ENCODE results near the gene NAA16.

Gene NAA16

GRCh38 chr13:41302743-41303142 lies 8.3 kb upstream of the NAA16 start:
- no peak for DNase-seq (ENCODE audit: low read depth)
- TF ChIP-seq, protein P1, sequence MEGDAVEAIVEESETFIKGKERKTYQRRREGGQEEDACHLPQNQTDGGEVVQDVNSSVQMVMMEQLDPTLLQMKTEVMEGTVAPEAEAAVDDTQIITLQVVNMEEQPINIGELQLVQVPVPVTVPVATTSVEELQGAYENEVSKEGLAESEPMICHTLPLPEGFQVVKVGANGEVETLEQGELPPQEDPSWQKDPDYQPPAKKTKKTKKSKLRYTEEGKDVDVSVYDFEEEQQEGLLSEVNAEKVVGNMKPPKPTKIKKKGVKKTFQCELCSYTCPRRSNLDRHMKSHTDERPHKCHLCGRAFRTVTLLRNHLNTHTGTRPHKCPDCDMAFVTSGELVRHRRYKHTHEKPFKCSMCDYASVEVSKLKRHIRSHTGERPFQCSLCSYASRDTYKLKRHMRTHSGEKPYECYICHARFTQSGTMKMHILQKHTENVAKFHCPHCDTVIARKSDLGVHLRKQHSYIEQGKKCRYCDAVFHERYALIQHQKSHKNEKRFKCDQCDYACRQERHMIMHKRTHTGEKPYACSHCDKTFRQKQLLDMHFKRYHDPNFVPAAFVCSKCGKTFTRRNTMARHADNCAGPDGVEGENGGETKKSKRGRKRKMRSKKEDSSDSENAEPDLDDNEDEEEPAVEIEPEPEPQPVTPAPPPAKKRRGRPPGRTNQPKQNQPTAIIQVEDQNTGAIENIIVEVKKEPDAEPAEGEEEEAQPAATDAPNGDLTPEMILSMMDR (conservative IDR thresholded peaks at IDR 0.05; ENCODE audit: control insufficient read depth, insufficient read depth, low read depth, low read length) = no peak
- H3K4me3 ChIP-seq (ENCODE audit: control insufficient read depth, low read depth, low read length) = no peak overlapping the region

- no peak overlapping the region for H3K4me3 ChIP-seq (ENCODE audit: control insufficient read depth, low read depth, low read length)
- TF ChIP-seq, protein P1 (conservative IDR thresholded peaks at IDR 0.05; ENCODE audit: control insufficient read depth, insufficient read depth, low read depth, low read length) = no peak
- DNase-seq (ENCODE audit: low read depth) = no peak
These were observed 6.5 kb upstream of the NAA16 start for GRCh38 chr13:41304551-41304950.

- DNase-seq (ENCODE audit: low read depth) = no peak
- TF ChIP-seq, protein P1 (conservative IDR thresholded peaks at IDR 0.05; ENCODE audit: control insufficient read depth, insufficient read depth, low read depth, low read length) = no peak
These were observed 4.6 kb upstream of the NAA16 start for GRCh38 chr13:41306271-41307145.

GRCh38 chr13:41307884-41308640 lies 3.0 kb upstream of the NAA16 start:
- TF ChIP-seq, protein P1 (conservative IDR thresholded peaks at IDR 0.05; ENCODE audit: control insufficient read depth, insufficient read depth, low read depth, low read length) = no peak
- no peak for DNase-seq (ENCODE audit: low read depth)

More at GRCh38 chr13:41306271-41307145, 4.6 kb upstream of the NAA16 start:
- no peak overlapping the region for H3K4me3 ChIP-seq (ENCODE audit: control insufficient read depth, low read depth, low read length)

GRCh38 chr13:41311406-41312175 lies 524 bp downstream of the NAA16 start:
- H3K4me3 ChIP-seq (ENCODE audit: control insufficient read depth, low read depth, low read length) = peak overlapping the region; percentile 95
- TF ChIP-seq, protein P1 (conservative IDR thresholded peaks at IDR 0.05; ENCODE audit: control insufficient read depth, insufficient read depth, low read depth, low read length) = no peak
- no peak for DNase-seq (ENCODE audit: low read depth)

More at GRCh38 chr13:41307884-41308640, 3.0 kb upstream of the NAA16 start:
- no peak overlapping the region for H3K4me3 ChIP-seq (ENCODE audit: control insufficient read depth, low read depth, low read length)

DNA sequence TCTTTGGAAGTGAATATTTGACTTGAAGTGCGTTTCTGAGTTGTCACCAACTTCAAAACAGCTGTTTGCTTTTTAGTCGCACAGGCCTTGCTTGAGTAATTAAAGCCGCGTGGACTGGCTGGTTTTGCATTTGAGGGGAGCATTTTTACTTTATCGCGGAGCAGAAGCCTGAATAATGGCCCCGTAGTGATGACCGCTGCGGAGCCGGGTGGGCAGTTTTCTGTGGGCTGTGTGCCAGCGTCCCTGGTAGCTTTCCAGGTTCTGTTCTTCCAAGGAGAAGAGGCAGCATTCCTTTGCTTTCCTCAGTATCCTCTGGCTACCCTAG lies 1.1 kb downstream of the NAA16 start:
- TF ChIP-seq, protein P1 (conservative IDR thresholded peaks at IDR 0.05; ENCODE audit: control insufficient read depth, insufficient read depth, low read depth, low read length) = no peak
- peak; percentile 52 for DNase-seq (ENCODE audit: low read depth)
- peak overlapping the region; percentile 95 for H3K4me3 ChIP-seq (ENCODE audit: control insufficient read depth, low read depth, low read length)
